ENCODE measurements around the gene RPS6KC1. TPM values are rescaled to one million over a fixed set of nuclear protein-coding genes. Genes with fewer than 3 reads are reported as not detected.

RPS6KC1 gene
- total RNA-seq, 2 donors from 2014 or later, result 13.7 to 48.5 TPM

- Histone ChIP-seq H3K4me3 (no peak overlapping the region), H3K36me3 (replicated peaks in 1 of 2; ENCODE audit: insufficient read depth in 1 of 2, low read depth in 2 of 2) (no peaks in the 10 kb centered on the region), H3K4me1 (no peaks in the 10 kb centered on the region), H3K27me3 (no peaks in the 10 kb centered on the region), H3K27ac (no peak overlapping the region), H3K9me3 (no peaks in the 10 kb centered on the region)
- intact Hi-C loops (cut with DNase I), result no loop called here
- WGBS, 2 donors, result 65 to 82% methylated on average over 2 of the region's 2 CpGs
- ATAC-seq (no peak), DNase-seq (peak in 2 of 4 donors; percentile 16 to 19)
- TF ChIP-seq CTCF (IDR thresholded peaks at IDR 0.05), result no peak
Measured at GRCh38 chr1:213162338-213162737, 111.3 kb downstream of the RPS6KC1 start.

- WGBS, 2 donors, result 54 to 63% methylated on average over 1 of the region's 1 CpG
- no peak for DNase-seq
- no peaks in the 10 kb centered on the region for H3K9me3 ChIP-seq
- H3K27ac ChIP-seq, result no peak overlapping the region
- intact Hi-C loops (cut with DNase I), result no loop called here
- TF ChIP-seq POLR2A (IDR thresholded peaks at IDR 0.05) (no peak), CTCF (IDR thresholded peaks at IDR 0.05) (no peak)
- H3K36me3 ChIP-seq (replicated peaks in 1 of 2; ENCODE audit: insufficient read depth in 1 of 2, low read depth in 2 of 2), result no peaks in the 10 kb centered on the region
- no peaks in the 10 kb centered on the region for H3K4me1 ChIP-seq
- H3K27me3 ChIP-seq, result no peaks in the 10 kb centered on the region
- ATAC-seq, result no peak
- no peak overlapping the region for H3K4me3 ChIP-seq
Measured at GRCh38 chr1:213162862-213163261, 111.8 kb downstream of the RPS6KC1 start.

- WGBS, 2 donors, result 88 to 89% methylated on average over 3 of the region's 3 CpGs
Measured at GRCh38 chr1:213163278-213163711, 112.3 kb downstream of the RPS6KC1 start.

GRCh38 chr1:213164561-213164960 is 113.5 kb downstream of the RPS6KC1 start:
- 89 to 98% methylated on average over 3 of the region's 3 CpGs for WGBS, 2 donors
- no peaks in the 10 kb centered on the region for H3K4me1 ChIP-seq
- no peaks in the 10 kb centered on the region for H3K36me3 ChIP-seq (replicated peaks in 1 of 2; ENCODE audit: insufficient read depth in 1 of 2, low read depth in 2 of 2)
- intact Hi-C loops (cut with DNase I), result no loop called here
- no peaks in the 10 kb centered on the region for H3K9me3 ChIP-seq
- no peak for TF ChIP-seq CTCF (IDR thresholded peaks at IDR 0.05)
- no peak for TF ChIP-seq POLR2A (IDR thresholded peaks at IDR 0.05)
- H3K27me3 ChIP-seq, result no peaks in the 10 kb centered on the region
- H3K4me3 ChIP-seq, result no peak overlapping the region
- ATAC-seq (no peak), DNase-seq (no peak)
- no peak overlapping the region for H3K27ac ChIP-seq

More at GRCh38 chr1:213163278-213163711, 112.3 kb downstream of the RPS6KC1 start:
- no peaks in the 10 kb centered on the region for H3K27me3 ChIP-seq
- no peak overlapping the region for H3K27ac ChIP-seq
- H3K36me3 ChIP-seq (replicated peaks in 1 of 2; ENCODE audit: insufficient read depth in 1 of 2, low read depth in 2 of 2), result no peaks in the 10 kb centered on the region
- TF ChIP-seq CTCF (IDR thresholded peaks at IDR 0.05), result no peak
- no peak for TF ChIP-seq POLR2A (IDR thresholded peaks at IDR 0.05)
- no peak for ATAC-seq
- H3K4me3 ChIP-seq, result no peak overlapping the region
- intact Hi-C loops (cut with DNase I), result no loop called here
- H3K4me1 ChIP-seq, result no peaks in the 10 kb centered on the region
- H3K9me3 ChIP-seq, result no peaks in the 10 kb centered on the region
- DNase-seq, result no peak

GRCh38 chr1:213166852-213167251 is 115.8 kb downstream of the RPS6KC1 start:
- no peaks in the 10 kb centered on the region for H3K4me1 ChIP-seq
- DNase-seq (no peak), ATAC-seq (no peak)
- no peak overlapping the region for H3K27ac ChIP-seq
- no peak overlapping the region for H3K4me3 ChIP-seq
- H3K36me3 ChIP-seq (replicated peaks in 1 of 2; ENCODE audit: insufficient read depth in 1 of 2, low read depth in 2 of 2), result no peaks in the 10 kb centered on the region
- intact Hi-C loops (cut with DNase I), result no loop called here
- H3K9me3 ChIP-seq, result no peaks in the 10 kb centered on the region
- H3K27me3 ChIP-seq, result no peaks in the 10 kb centered on the region
- 58 to 82% methylated on average over 3 of the region's 3 CpGs for WGBS, 2 donors
- no peak for TF ChIP-seq CTCF (IDR thresholded peaks at IDR 0.05)
- TF ChIP-seq POLR2A (IDR thresholded peaks at IDR 0.05), result no peak
